SKM-1 treated with dmso at 0.1 percent for 144 hours (cell line): ENCODE measurements around the gene DDX21.
A peak's percentile ranks its signal among the peaks of the same experiment; 100 is the strongest.
"Not testable (repeated sequence)": the region's sequence is repeated elsewhere in the genome, so short reads cannot be mapped to it uniquely, and the experiment has no call there.

ENCODE experiments used
- DNase-seq: peaks from one replicate; lab custom pipeline; 2025; ENCODE audit not compliant: unreplicated experiment; lab: John Stamatoyannopoulos, UW

DDX21 gene

GRCh38 chr10:68987611-68988010 is 31.6 kb downstream of the DDX21 start:
- no peak for DNase-seq

GRCh38 chr10:68988530-68989316 is 32.8 kb downstream of the DDX21 start, which contains the start of gene KIFBP:
TSS of gene KIFBP (plus strand) at chr10:68988803. CDS start at chr10:68988833, 30 bp downstream.
- peak; percentile 99 for DNase-seq

- no peak for DNase-seq
These were observed 33.5 kb downstream of the DDX21 start for GRCh38 chr10:68989317-68989990.

DNA sequence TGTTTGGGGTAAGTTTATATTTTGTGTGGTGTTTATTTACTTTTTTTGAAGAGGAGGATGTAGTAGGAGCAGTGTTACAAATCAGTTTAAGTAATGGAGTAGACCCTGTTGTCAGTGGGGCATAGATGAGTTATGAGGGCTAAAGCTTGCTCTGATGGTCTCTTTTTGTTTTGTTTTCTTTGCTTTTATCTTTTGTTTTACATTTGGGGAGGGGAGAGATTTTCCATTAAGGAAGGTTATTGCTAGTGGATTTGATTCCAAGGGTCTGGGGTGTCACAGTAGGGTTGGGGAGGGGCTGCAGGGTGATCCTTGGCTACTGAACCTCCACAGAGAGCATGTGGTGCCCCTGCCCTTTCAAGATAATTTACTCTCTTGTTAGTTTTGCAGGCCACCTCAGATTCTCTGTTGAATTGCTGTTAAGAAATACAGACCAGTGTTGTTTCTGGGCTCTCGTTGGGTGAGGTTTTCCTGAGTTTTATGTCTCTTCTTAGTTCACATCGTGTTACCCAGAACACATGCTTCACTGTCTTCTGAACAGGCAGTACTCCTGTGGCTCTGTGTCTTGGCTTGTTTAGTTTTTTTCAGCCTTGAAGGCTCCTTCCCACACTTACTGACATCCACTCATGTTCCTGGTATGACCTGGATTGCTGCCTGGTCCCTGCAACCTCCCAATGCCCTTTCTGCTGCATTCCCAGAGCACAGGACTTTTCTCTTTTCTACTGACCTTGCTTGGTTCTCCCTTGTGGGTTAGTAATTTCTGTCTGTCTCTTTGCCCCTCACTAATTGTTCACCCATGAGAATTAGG is 36.9 kb downstream of the DDX21 start:
- no peak for DNase-seq

DNA sequence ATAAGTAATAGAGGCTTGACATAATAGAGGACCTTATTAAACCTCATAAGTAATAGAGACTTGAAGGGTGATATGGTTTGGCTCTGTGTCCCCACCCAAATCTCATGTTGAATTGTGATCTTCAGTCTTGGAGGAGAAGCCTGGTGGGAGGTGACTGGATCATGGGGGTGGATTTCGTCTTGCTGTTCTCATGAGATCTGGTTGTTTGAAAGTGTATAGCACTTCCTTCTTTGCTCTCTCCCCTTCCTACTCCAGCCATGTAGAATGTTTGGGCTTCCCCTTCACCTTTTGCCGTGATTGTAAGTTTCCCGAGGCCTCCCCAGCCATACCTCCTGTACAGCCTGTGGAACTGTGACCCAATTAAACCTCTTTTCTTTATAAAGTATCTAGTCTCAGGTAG is 41.2 kb downstream of the DDX21 start:
- no peak for DNase-seq

DNA sequence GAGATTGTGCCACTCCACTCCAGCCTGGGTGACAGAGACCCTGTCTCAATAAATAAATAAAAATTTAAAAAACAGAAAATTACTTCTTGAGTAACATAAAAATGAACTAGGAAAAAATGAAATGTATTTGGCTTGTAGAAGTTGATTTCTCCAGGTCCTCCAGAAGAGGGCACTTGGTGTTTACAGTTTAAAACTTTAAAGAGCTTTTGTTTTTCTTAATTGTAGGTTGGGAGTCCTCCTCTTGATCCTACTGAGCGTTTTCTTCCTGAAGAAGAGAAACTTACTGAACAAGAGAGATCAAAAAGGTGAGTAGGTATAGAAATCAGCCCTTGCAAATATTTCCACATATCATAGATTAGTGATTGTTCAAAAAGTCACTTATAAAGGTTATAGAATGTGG is 48.9 kb downstream of the DDX21 start:
- peak; percentile 73 for DNase-seq

- DNase-seq: no peak
These were observed 49.9 kb downstream of the DDX21 start for GRCh38 chr10:69005704-69006485.

GRCh38 chr10:69007260-69007659 is 51.3 kb downstream of the DDX21 start:
- DNase-seq: no peak

GRCh38 chr10:69009360-69009759 is 53.4 kb downstream of the DDX21 start:
- DNase-seq: no peak

- no peak for DNase-seq
These were observed 54.2 kb downstream of the DDX21 start for GRCh38 chr10:69010151-69010640.

- not testable (repeated sequence) for DNase-seq
These were observed 56.8 kb downstream of the DDX21 start for GRCh38 chr10:69012778-69013177.

DNA sequence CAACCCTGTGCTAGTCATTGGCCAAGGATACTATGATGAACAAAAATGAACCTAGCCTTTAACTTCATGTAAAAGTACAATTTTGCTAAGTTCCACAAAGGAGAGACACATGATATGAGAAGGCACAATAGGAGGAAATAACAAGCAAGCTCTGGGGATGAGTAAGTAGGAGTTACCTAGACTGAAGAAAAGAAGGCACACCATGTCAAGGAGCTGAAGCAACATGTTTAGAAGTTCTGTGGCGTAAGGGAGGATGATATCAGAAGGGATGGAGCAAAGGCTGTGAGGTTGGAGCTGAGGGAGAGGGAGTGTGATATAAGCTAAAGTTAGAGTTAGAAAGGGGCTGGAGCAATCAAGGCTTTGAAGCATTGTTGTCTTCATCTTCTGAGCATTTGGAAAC is 58.2 kb downstream of the DDX21 start:
- no peak for DNase-seq

DNA sequence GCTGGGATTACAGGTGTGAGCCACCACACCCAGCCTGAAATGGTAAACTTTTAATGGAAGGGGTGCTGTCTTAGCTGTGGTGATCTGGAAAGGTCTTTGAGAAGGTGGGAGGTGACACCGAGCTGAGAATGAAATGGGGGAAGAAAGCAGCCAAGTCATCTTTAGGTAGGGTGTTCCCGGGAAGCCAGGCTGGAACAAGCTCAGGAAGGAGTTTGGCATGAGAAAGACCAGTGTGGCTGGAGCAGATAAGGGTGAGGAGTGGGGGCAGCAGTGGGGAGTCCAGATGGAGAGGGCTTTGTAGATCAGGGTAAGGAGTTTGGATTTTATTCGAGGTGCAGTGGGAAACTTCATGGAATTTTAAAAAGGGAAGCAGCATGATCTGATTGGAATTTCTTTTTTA is 62.6 kb downstream of the DDX21 start:
- no peak for DNase-seq

DNA sequence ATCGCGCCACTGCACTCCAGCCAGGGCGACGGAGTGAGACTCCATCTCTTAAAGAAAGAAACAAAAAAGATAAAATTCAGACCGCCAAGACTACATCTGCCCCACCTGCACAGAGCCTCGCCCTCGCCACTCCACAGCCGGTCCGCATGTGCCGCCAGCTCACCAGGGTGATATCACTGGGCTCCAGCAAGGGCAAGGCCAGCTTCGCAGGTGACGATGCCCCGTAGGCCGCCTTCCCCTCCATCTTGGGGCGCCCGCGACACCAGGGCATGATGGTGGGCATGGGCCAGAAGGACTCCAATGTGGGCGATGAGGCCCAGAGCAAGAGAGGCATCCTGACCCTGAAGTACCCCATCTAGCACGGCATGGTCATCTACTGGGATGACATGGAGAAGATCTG is 66.6 kb downstream of the DDX21 start:
- no peak for DNase-seq

- DNase-seq: no peak
These were observed 69.5 kb downstream of the DDX21 start for GRCh38 chr10:69025370-69025896.

- DNase-seq: no peak
These were observed 77.3 kb downstream of the DDX21 start for GRCh38 chr10:69033256-69033655.
